Measurements from ENCODE around the gene RPAIN.
"Not testable (repeated sequence)": the region's sequence is repeated elsewhere in the genome, so short reads cannot be mapped to it uniquely, and the experiment has no call there.

RPAIN gene

GRCh38 chr17:5430413-5430999, 10.5 kb downstream of the RPAIN start:
- DNase-seq = no peak

DNA sequence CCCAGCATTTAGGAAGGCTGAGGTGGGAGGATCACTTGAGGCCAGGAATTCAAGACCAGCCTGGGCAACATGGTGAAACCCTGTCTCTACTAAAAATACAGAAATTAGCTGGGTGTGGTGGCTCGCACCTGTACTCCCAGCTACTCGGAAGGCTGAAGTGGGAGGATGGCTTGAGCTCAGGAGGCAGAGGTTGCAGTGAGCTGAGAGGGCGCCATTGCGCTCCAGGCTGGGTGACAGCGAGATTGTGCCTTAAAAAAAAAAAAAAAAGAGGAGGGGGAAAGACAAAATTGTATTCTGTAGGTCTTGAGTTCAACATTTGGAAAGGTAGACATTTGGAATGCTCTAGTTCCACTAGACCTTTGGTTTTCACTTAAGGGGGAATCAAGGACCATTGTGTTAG, 11.3 kb downstream of the RPAIN start:
- not testable (repeated sequence) for DNase-seq

- DNase-seq = no peak
Observed at GRCh38 chr17:5431949-5432556, 12.1 kb downstream of the RPAIN start.

DNA sequence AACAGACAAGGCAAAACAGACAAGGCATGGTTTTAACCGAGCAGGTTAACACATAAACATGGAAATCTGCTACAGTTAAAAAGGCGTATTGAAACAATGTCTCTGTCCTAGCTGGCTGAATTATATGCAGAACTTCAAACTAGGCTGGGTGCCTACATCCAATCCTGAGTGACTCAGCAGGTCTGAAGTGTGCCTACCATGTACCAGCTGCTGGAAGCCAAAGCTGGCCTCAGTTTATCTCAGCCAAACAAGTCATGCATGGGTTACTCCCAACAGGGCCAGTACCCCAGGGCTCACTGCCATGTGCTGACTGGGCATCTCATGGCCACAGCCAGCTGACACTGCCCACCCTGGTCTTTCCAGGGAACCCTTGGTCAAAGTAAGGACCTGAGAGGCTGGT, 15.0 kb downstream of the RPAIN start:
- DNase-seq = no peak

GRCh38 chr17:5435781-5436315, 15.9 kb downstream of the RPAIN start:
- DNase-seq = not testable (repeated sequence)

GRCh38 chr17:5437721-5438317, 17.8 kb downstream of the RPAIN start:
- no peak for DNase-seq

DNA sequence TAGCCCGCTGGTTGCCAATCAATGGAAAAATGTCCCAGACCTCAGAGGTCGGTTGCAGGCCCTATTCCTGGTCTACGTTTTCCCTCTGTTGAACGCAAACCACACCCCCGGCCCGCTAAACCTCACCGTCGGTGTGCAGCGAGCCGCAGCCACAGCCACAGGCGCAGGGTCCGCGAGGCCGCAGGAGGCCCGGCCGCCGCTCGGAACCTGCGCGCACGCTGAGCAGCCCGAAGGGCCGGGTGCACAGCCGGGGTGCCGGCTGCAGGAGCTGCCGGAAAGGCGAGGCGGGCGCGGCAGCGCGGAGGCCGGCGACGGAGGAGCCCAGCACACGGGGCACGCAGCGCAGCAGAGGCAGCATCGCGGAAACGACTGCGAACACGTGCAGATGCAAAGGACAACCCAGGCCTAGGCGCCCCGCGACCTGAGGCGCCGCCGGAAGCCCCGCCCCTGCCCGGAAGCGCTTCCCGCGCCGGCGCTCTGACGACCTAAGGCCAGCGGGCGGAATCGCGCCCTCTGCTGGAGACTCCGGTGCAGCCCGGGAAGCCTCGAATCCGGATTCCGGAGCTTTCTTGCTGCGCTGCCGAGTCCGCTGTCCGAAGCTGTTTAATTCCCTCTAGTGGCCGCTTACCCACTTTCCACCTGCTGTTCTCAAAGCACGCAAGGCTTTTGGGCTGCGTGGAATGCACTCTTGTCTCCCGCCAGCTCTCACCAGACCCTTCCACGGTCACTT, 18.9 kb downstream of the RPAIN start, which contains the start of gene C1QBP:
Gene C1QBP, minus strand, starts transcription at position 440 of the 730 bp plus-strand sequence. Its CDS starts 82 bp downstream, at position 358.
- peak; percentile 53 to 91 for DNase-seq

- no peak for DNase-seq
Observed at GRCh38 chr17:5439446-5439764, 19.4 kb downstream of the RPAIN start.

GRCh38 chr17:5443728-5444127, 23.7 kb downstream of the RPAIN start:
- no peak for DNase-seq

DNA sequence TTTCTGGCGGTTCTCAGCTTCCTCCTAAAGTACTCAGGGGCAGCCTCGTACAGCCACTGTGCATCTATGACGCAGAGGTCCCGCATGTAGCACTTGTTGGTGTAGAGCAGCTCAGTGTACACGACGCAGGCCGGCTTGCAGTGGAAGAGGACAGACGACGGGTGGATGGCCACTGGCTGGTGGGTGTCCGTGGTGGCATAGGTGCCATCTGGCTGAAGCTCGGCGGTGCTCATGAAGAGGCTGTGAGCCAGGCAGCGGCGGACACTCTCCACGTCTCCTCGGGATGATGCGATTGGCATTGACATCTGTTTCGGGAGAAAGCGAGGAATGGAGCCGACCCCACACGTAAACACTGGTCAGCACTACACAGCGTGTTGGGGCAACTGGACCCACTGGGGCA, 24.2 kb downstream of the RPAIN start:
- DNase-seq = no peak

DNA sequence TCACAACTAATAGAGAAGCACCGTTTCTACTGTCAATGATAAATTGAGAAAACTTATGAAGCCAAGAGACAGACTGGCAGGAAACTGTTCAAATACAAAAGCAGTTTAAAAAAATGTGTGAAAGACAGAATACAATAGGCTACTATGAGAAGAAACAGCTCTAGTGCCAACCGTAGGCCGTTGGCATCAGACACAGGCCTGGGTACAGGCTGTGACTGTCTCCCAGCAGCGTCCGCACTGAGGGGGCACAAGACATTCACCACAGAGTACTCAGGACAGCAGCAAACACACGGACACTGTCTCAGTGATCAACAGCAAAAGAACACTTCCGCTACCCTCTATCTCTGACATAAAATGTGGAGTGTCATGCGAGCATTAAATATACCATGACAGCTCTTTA, 26.8 kb downstream of the RPAIN start:
- no peak for DNase-seq

GRCh38 chr17:5464717-5465507, 44.9 kb downstream of the RPAIN start:
- DNase-seq = no peak

GRCh38 chr17:5466295-5466694, 46.3 kb downstream of the RPAIN start:
- DNase-seq = no peak

GRCh38 chr17:5467416-5467815, 47.4 kb downstream of the RPAIN start:
- no peak for DNase-seq

- DNase-seq = peak in 1 of 2 experiments; percentile 24
Observed at GRCh38 chr17:5468075-5468473, 48.1 kb downstream of the RPAIN start.

DNA sequence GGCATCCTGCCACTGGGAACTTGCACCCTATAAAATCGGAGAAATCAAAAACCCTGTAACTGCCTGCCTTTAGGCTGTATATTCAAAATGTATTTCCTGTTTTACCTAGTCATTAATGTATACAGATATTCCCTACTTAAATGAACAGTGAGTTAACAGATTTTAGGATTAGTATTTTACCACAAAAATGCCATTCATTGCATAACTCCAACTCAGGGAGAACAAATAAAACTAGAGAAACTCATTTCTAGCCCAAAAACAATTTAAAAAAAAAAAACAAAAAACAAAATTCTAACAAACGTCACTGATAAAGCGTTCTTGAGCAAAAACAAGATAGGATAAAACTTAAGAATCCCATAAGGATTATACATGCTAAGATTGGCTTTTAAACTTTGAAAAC, 52.5 kb downstream of the RPAIN start:
- DNase-seq = no peak

GRCh38 chr17:5473906-5474305, 53.9 kb downstream of the RPAIN start:
- DNase-seq = no peak

DNA sequence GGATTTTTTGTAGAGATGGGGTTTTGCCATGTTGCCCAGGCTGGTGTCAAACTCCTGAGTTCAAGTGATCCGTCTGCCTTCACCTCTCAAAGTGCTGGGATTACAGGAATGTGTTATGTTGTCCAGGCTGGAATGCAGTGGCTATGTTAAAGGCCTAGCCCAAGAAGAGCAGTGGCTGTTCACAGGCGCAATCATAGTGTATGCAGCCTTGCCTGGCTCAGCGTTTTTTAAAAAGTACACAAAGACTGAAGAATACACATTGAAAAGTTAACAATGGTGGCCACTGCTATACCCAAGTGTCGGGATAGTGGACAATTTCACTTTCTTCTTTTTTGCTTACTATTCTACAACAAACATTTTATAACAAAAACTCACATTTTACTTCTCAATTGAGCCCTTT, 59.0 kb downstream of the RPAIN start:
- no peak for DNase-seq

GRCh38 chr17:5480962-5481361, 61.0 kb downstream of the RPAIN start:
- DNase-seq = no peak

GRCh38 chr17:5481451-5481850, 61.5 kb downstream of the RPAIN start:
- no peak for DNase-seq

All from NCI-H526 (cell line).